Measurements from ENCODE around the gene DHRS2.
"Not testable (repeated sequence)": the region's sequence is repeated elsewhere in the genome, so short reads cannot be mapped to it uniquely, and the experiment has no call there.

DHRS2 gene

GRCh38 chr14:23636317-23637211, at the start of gene DHRS2:
DHRS2 (plus strand) TSS chr14:23636364; CDS start chr14:23638865, 2,501 bp downstream.
- no peak for DNase-seq

- peak; percentile 89 for DNase-seq
These were observed 47.1 kb upstream of the DHRS2 start for GRCh38 chr14:23588884-23589598.

GRCh38 chr14:23589606-23590005, 46.6 kb upstream of the DHRS2 start:
- no peak for DNase-seq

GRCh38 chr14:23590198-23590597, 46.0 kb upstream of the DHRS2 start:
- DNase-seq: no peak

- not testable (repeated sequence) for DNase-seq
These were observed 42.0 kb upstream of the DHRS2 start for GRCh38 chr14:23594191-23594590.

GRCh38 chr14:23600322-23600707, 35.8 kb upstream of the DHRS2 start:
- DNase-seq: no peak

- DNase-seq: no peak
These were observed 35.4 kb upstream of the DHRS2 start for GRCh38 chr14:23600806-23601205.

- no peak for DNase-seq
These were observed 34.7 kb upstream of the DHRS2 start for GRCh38 chr14:23601424-23601823.

GRCh38 chr14:23601845-23602180, 34.4 kb upstream of the DHRS2 start:
- no peak for DNase-seq

- no peak for DNase-seq
These were observed 33.7 kb upstream of the DHRS2 start for GRCh38 chr14:23602181-23603095.

- no peak for DNase-seq
These were observed 33.1 kb upstream of the DHRS2 start for GRCh38 chr14:23603103-23603502.

GRCh38 chr14:23604148-23604547, 32.0 kb upstream of the DHRS2 start:
- no peak for DNase-seq

GRCh38 chr14:23604675-23605170, 31.4 kb upstream of the DHRS2 start:
- DNase-seq: no peak

- no peak for DNase-seq
These were observed 30.1 kb upstream of the DHRS2 start for GRCh38 chr14:23605931-23606585.

- no peak for DNase-seq
These were observed 27.7 kb upstream of the DHRS2 start for GRCh38 chr14:23608454-23608853.

- DNase-seq: no peak
These were observed 27.2 kb upstream of the DHRS2 start for GRCh38 chr14:23609001-23609400.

- not testable (repeated sequence) for DNase-seq
These were observed 26.6 kb upstream of the DHRS2 start for GRCh38 chr14:23609411-23610089.

GRCh38 chr14:23610090-23610814, 25.9 kb upstream of the DHRS2 start:
- DNase-seq: no peak

GRCh38 chr14:23610815-23611289, 25.3 kb upstream of the DHRS2 start:
- no peak for DNase-seq

- no peak for DNase-seq
These were observed 23.8 kb upstream of the DHRS2 start for GRCh38 chr14:23612354-23612732.

GRCh38 chr14:23612802-23613201, 23.4 kb upstream of the DHRS2 start:
- no peak for DNase-seq

All from fibroblast of upper back skin (primary cell).